HG02642 (cell line): ENCODE measurements around the gene UBL4A.

Experiments
- ATAC-seq: cut with Tn5 transposase; IDR thresholded peaks from one replicate; pipeline ENCODE4 v1.9.1; 2021; ENCODE audit warnings: mild to moderate bottlenecking; ENCODE audit not compliant: unreplicated experiment, poor library complexity

Gene UBL4A

GRCh38 chrX:154466036-154466435 lies 20.4 kb downstream of the UBL4A start:
- ATAC-seq: no peak

DNA sequence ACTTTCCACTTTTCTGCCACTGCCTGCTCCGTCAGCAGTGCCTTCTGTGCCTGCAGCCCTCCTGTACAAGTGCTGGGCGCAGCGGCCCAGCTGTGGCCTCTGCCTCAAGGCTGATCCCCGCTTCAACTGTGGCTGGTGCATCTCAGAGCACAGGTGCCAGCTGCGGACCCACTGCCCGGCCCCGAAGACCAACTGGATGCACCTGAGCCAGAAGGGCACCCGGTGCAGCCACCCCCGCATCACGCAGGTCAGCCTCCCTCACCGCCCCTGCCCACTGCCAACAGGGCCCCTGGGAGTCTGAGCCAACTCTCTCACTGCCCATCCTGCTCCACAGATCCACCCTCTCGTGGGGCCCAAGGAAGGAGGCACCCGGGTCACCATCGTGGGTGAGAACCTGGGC lies 20.8 kb downstream of the UBL4A start:
- no peak for ATAC-seq

- ATAC-seq: no peak
Observed at GRCh38 chrX:154464806-154465365, 21.5 kb downstream of the UBL4A start.

- no peak for ATAC-seq
Observed at GRCh38 chrX:154463611-154464220, 22.7 kb downstream of the UBL4A start.

- ATAC-seq: no peak
Observed at GRCh38 chrX:154462396-154462795, 24.0 kb downstream of the UBL4A start.

DNA sequence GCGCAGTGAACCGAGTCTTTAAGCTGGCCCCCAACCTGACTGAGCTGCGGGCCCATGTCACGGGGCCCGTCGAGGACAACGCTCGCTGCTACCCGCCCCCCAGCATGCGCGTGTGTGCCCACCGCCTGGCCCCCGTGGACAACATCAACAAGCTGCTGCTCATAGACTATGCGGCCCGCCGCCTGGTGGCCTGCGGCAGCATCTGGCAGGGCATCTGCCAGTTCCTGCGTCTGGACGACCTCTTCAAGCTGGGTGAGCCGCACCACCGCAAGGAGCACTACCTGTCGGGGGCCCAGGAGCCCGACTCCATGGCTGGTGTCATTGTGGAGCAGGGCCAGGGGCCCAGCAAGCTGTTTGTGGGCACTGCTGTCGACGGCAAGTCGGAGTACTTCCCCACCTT lies 26.1 kb downstream of the UBL4A start:
- no peak for ATAC-seq

GRCh38 chrX:154459832-154460231 lies 26.6 kb downstream of the UBL4A start:
- no peak for ATAC-seq

DNA sequence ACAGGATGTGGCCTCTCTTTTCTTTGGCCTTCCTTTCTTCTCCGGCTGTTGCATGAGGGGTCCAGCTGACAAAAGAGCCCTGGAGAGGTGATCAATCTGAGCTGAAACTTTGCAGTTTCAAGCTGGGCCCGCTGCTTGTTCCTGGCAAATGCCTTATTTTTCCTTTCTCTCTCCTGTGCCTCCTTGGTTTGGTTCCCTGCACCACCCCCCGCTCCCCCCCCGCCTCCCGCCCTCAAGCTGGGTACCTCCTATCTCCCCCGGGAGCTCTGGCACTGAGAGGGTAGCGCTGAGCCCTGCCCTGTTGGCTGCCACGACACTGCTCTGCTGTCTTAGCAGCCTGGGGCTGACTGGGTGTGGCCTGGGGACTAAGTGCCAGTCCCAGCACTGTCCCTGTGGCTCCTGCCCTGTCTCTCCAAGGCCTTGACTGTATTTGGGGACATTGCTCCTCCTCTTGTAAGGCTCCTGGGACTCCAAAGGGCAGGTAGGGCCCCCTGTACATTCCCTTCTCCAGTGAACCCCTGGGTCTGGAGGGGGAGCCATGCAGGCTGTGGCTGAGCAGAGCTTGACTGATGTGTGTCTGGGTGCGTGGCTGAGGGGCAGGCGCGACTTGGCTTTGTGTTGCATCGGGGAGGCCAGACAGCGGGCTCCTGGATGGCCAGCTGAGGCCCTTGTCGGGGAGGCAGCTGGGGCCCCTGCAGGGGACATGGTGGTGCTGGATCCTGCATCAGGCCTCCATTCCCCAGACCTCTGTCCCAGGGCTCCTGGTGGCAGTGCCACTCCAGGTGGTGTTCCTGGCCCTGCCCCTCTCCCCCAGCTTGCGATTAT lies 27.2 kb downstream of the UBL4A start:
- no peak for ATAC-seq

- ATAC-seq: peak; percentile 67
Observed at GRCh38 chrX:154458116-154458953, 28.1 kb downstream of the UBL4A start, which contains the start of gene PLXNA3. TSS of gene PLXNA3 (plus strand) at chrX:154458281. CDS start at chrX:154460184, 1,903 bp downstream.

DNA sequence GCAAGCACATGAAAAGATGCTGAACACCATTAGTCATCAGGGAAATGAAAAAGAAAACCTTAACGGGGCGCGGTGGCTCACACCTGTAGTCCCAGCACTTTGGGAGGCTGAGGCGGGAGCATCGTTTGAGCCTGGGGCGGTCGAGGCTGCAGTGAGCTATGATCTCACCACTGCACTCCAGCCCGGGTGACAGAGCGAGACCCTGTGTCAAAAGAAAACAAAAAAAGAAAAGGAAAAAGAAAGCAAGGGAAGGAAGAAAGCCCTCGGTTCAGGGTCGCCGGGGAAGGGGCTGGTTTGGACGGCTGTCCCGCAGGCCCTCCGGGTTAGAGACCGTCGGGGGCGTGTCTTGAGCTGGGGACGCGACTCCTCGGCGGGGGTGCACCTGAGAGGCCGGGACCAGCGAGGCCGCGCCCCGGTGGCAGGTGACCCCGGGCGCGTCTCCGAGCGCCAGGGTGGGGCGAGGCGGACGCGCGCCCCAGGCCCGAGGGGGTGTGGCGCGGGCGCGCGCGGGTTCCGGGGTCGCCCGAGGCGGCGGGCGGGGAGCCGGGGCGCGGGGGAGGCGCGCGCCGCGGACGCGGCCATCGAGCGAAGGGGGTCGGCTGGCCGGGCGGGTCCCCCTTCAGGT lies 28.8 kb downstream of the UBL4A start:
- peak; percentile 62 for ATAC-seq

DNA sequence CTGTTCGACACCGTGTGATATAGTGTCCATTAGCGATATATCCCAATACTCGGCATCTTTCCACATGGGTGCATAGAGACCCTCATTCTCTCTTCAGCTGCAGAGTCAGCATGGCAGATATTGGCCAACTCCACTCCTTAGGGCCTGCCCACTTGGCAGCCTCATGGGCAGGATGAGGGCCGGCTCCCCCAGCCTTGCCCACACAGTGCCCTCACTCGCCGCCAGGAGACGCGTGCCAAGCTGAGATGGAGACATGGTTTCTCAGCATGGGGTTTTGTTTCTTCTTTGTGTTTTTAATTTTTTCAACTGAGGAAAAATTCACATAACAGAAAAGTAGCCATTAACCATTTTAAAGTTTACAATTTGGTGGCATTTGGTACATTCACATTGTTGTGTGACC lies 33.6 kb downstream of the UBL4A start:
- no peak for ATAC-seq

DNA sequence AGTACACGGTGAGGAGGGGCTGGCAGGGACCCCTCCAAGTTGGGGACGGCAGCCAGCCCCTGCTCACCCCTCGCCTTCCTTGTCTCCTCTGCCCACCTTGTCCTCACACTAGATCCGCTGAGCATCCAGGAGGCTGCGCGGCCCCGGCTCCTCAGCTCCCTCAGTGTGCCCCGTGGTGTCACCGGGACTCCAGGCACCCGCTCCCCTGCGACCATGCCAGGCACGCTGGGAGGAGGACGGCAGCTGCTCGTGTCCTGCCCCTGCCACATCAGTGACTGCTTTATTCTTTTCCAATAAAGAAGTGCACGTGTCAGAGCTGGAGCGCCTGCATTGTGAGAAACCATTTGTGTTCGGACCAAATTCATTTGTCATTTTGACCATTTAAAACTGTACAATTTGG lies 36.1 kb downstream of the UBL4A start:
- ATAC-seq: no peak

DNA sequence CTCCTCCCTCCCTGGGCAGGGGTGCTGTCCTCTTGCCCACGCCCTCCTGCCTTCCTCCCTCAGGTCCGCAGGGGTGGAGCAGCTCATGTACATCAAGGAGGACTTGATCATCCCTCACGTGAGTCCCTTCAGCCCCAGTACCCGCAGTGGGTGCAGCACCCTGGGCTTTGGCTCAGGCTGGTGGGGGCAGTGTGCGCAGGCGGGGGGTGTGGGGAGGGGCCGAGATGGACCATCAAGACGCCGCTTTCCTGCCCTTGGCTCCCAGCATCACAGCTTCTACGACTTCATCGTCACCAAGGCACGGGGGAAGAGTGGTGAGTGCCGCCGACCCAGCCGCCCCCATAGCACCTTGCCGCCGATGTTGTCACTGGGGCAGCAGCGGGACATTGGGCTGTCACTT lies 36.8 kb downstream of the UBL4A start:
- no peak for ATAC-seq

DNA sequence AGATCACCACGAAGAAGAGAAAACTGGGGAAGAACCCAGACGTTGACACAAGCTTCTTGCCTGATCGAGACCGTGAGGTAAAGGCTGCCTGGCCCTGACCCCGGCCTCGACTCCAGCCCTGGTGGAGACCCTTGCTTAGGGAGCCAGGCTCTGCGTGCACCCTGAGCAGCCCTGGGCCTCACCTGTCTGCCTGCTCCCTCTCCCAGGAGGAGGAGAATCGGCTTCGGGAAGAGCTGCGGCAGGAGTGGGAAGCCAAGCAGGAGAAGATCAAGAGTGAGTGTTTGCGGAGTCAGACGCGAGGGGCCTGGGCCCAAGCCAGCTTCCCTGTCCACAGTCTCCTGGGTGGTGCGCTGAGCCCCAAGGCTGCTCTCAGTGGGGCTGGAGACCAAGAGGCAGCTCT lies 37.9 kb downstream of the UBL4A start:
- no peak for ATAC-seq

DNA sequence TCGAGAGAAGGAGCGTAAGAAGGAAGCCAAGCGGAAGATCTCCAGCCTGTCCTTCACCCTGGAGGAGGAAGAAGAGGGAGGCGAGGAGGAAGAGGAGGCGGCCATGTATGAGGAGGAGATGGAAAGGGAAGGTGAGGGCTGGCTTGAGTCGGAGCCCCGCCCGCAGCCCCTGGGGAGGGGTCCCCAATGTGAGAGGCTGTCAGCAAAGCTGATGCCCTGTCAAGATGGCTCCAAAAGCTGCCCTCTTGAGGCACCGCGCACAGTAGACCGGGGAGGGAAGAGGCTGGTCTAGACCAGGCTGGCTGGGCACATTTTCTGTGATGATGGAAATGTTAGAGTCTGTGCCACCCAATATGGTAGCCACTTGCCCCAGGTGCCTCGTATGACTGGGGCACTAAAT lies 40.0 kb downstream of the UBL4A start:
- no peak for ATAC-seq

GRCh38 chrX:154445776-154446175 lies 40.6 kb downstream of the UBL4A start:
- no peak for ATAC-seq

DNA sequence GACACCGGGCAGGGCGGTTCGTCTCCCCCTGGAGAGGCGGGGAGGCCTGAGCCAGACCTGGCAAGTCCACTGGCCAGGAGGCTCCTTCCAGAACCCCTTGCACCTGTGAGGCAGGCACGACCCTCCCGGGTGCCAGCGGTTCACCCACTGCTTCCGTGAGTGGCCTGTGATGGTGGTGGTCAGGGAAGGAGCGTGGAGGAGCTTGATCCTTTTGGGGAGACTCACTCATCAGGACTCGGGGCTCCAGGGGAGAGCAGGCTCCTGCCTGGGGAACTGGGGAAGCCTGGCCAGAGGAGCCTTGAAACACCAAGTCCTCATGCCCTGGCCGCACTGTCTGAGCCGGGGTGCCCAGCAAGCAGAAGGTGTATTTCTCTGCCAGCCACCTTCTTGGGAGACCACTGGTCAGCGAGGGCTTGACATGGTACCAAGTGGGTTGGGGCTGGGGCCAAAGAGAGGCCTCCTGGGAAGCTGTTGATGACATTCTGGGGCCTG lies 41.6 kb downstream of the UBL4A start:
- no peak for ATAC-seq

DNA sequence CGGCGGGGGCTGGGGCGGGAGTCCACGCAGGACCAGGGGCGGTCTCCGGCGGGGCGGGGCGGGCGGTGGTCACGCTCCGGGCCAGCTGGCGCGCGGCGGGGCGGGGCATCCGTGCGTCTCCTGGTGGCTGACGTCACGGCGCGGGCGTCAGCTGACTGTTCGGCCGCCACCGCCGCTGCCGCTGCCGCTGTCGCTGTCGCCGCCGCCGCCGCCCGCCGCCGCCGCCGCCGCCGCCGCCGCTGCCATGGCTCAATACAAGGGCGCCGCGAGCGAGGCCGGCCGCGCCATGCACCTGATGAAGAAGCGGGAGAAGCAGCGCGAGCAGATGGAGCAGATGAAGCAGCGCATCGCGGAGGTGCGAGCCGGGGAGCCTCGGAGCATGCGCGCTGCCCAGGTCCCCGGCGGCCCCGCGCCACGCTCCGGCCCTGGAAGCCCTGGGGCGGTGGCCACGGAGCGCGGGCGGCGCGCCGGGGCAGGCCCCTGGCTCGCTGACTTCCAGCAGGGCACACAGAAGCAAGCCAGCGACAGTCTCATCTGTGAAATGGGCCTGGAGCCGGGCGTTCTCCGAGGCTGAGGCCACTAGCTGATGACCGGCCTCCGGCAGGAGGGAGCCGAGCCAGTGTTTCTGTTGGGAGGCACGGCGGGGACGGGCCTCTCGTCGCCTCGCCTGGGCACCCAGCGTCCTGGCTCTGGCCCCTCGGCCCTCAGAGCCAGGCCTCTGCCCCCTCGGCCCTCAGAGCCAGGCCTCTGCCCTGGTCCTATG lies 42.2 kb downstream of the UBL4A start, which contains the start of gene FAM50A:
TSS of gene FAM50A (plus strand) at position 150 of the 763 bp plus-strand sequence. CDS start at position 245, 95 bp downstream.
- ATAC-seq: peak; percentile 65

DNA sequence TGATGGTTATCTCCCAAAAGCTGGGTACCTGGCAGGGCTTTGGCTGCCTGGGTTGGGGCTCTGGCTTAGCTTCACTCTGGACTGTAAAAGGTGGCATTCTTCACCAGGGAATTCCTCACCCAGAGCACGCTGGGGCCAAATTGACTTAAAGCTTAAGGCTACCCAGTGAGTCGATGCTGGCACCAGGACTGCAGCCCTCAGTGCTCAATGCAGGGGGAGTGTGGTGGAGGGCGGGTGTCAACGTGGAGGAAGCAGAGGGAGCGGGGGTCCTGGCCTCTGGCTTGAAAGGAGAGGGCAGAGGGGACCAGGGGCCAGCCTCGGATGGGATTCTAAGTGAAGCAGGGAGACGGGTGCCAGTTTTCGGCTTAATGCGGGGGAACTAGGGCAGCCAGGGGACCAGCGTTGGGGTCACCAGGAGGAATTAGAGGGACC lies 42.9 kb downstream of the UBL4A start:
- ATAC-seq: no peak
